Natural killer cell (primary cell): Measurements from ENCODE around the gene SLC30A9. TPM values are rescaled to one million over a fixed set of nuclear protein-coding genes. Genes with fewer than 3 reads are reported as not detected.

Source experiments
- ATAC-seq, 3 donors: fragments of 150-1000 bp in 2 of 3; fragments of 200-7000 bp in 1 of 3; cut with Tn5 transposase; 1 replicate in 1 of 3; 2 replicates in 2 of 3; pipeline ENCODE4 v1.10.0; 2021; ENCODE audit warnings: mild to moderate bottlenecking in 2 of 3, moderate library complexity in 2 of 3
- DNase-seq, 2 donors: peaks; one replicate each; pipeline versions ENCODE4 v3.0.0 to v3.0.0-alpha.2; 2013 to 2021; ENCODE audit warnings: mixed read lengths in 1 of 2
- H3K27ac ChIP-seq: one replicate; pipeline ENCODE4 v1.5.1; 2013; ENCODE audit warnings: mild to moderate bottlenecking, low read length
- H3K27me3 ChIP-seq: one replicate; pipeline ENCODE4 v1.6.1; 2013; ENCODE audit warnings: low read length; ENCODE audit not compliant: control insufficient read depth, insufficient read depth
- H3K36me3 ChIP-seq: one replicate; pipeline ENCODE4 v1.6.1; 2013; ENCODE audit warnings: low read length; ENCODE audit not compliant: control insufficient read depth, insufficient read depth
- H3K4me1 ChIP-seq: one replicate; pipeline ENCODE4 v1.6.1; 2013; ENCODE audit warnings: low read length; ENCODE audit not compliant: control insufficient read depth, insufficient read depth
- H3K4me3 ChIP-seq: one replicate; pipeline ENCODE4 v1.5.1; 2013; ENCODE audit warnings: low read length
- H3K9me3 ChIP-seq: one replicate; pipeline ENCODE4 v1.6.1; 2013; ENCODE audit warnings: low read length; ENCODE audit not compliant: control insufficient read depth, insufficient read depth
- H3K27ac Mint-ChIP-seq, 2 donors: one replicate each; pipeline ENCODE4 v1.8.0; 2022; ENCODE audit warnings: mild to moderate bottlenecking in 2 of 2, mixed read lengths in 2 of 2, moderate library complexity in 1 of 2
- H3K27me3 Mint-ChIP-seq, 2 donors: one replicate each; pipeline ENCODE4 v1.8.0; 2022; ENCODE audit warnings: low read depth in 2 of 2, mixed read lengths in 2 of 2
- H3K36me3 Mint-ChIP-seq: one replicate; pipeline ENCODE4 v1.8.0; 2022; ENCODE audit warnings: mixed read lengths
- H3K4me1 Mint-ChIP-seq, 2 donors: one replicate each; pipeline ENCODE4 v1.8.0; 2022; ENCODE audit warnings: mixed read lengths in 2 of 2
- H3K4me3 Mint-ChIP-seq: one replicate; pipeline ENCODE4 v1.8.0; 2022; ENCODE audit warnings: mild to moderate bottlenecking, moderate library complexity, mixed read lengths
- H3K9me3 Mint-ChIP-seq, 2 donors: one replicate each; pipeline ENCODE4 v1.8.0; 2022; ENCODE audit warnings: mixed read lengths in 2 of 2
- WGBS: methylation state at CpG from one replicate; pipeline ENCODE4 v1.1.7; 2013; ENCODE audit warnings: missing lambda C conversion rate; ENCODE audit not compliant: insufficient coverage; 5-methylcytosine and 5-hydroxymethylcytosine counted together
- intact Hi-C: fragments of 100-400 bp; cut with micrococcal nuclease; formaldehyde crosslinking; loops from one replicate; pipeline ENCODE4 v1.14.2; 2022
- total RNA-seq, 4 donors: library from RNA; stranded (reverse); fragments of 120-200 nt in 1 of 4; gene quantifications; one replicate each; pipeline versions ENCODE4 v1.2.3 to v1.2.4, GENCODE V29; 2013 to 2022
- TF ChIP-seq, protein P1 (sequence below): fragments of 200-600 bp; IDR thresholded peaks from one replicate; pipeline ENCODE4 v1.8.0; 2022; ENCODE audit warnings: antibody characterized with exemption

SLC30A9 gene
- total RNA-seq, 3 donors from 2014 or later (not counting 1 experiment from before 2014, with no cell fraction given), result 22.2 to 23.1 (median 22.8) TPM

DNA sequence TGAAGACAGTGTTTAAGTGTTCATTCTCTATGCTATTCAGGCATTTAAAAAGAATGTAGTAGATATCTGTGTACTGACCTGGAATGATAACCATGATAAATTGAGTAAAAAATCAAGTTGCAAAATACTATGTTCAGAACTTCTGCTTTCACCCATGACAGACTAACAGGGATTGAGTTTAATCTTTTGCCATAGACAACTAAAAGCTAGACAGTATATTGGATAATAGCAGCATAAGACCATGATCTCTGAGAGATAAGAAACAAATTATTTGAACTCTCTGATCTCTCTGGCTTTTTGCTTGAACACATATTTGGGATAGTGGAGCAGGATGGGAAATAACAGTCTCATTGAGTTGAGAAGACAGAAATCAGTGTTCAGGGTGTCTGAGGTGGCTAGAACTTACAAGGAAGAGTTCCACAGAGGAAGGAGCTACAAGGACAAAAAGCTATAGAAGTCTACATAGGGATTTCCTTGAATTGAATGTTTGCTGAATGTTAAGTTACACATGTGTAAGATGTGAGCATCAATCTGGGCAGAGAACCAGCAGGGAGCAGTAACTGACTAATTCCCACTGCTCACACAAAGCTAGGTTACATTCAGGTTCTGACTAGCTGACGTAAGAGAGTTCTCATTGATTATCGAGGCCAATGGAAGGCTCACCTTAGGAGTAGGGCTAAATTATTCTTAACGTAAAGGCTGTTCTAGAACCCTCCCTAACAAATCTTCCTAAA lies 60.4 kb downstream of the SLC30A9 start:
- Mint-ChIP-seq H3K27ac (no peak overlapping the region), H3K4me3 (no peak overlapping the region), H3K27me3 (no peaks in the 10 kb centered on the region), H3K4me1 (no peaks in the 10 kb centered on the region), H3K9me3 (no peaks in the 10 kb centered on the region), H3K36me3 (peaks cover 9% of the 10 kb centered on the region)
- TF ChIP-seq, protein P1, sequence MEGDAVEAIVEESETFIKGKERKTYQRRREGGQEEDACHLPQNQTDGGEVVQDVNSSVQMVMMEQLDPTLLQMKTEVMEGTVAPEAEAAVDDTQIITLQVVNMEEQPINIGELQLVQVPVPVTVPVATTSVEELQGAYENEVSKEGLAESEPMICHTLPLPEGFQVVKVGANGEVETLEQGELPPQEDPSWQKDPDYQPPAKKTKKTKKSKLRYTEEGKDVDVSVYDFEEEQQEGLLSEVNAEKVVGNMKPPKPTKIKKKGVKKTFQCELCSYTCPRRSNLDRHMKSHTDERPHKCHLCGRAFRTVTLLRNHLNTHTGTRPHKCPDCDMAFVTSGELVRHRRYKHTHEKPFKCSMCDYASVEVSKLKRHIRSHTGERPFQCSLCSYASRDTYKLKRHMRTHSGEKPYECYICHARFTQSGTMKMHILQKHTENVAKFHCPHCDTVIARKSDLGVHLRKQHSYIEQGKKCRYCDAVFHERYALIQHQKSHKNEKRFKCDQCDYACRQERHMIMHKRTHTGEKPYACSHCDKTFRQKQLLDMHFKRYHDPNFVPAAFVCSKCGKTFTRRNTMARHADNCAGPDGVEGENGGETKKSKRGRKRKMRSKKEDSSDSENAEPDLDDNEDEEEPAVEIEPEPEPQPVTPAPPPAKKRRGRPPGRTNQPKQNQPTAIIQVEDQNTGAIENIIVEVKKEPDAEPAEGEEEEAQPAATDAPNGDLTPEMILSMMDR, result no peak
- 97% methylated on average over 3 of the region's 3 CpGs for WGBS
- DNase-seq, result no peak
- Histone ChIP-seq H3K9me3 (no peaks in the 10 kb centered on the region), H3K27ac (no peak overlapping the region), H3K4me3 (no peak overlapping the region), H3K36me3 (peaks cover 27% of the 10 kb centered on the region), H3K4me1 (no peaks in the 10 kb centered on the region), H3K27me3 (no peaks in the 10 kb centered on the region)
- no peak for ATAC-seq
- intact Hi-C loops, result no loop called here

DNA sequence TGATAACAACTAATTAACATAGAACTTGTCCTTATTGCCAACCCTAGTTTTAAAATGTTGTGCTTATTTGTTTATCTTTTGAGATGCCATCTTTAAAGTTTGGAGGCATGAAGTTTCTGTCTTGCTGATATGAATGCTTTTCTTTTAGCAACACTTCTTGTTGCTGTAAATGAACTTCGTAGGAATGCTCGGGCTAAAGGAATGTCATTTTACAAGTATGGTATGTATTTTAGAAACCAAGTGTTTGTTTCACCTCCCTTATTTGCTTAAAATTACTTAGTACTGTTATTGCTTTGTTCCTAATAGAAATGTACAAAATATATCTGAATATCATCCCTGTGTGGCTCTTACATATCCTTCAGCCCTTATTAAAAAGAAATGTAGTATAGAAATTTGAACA lies 76.1 kb downstream of the SLC30A9 start:
- Histone ChIP-seq H3K36me3 (peaks cover 35% of the 10 kb centered on the region), H3K4me1 (no peaks in the 10 kb centered on the region), H3K27ac (no peak overlapping the region), H3K4me3 (no peak overlapping the region), H3K27me3 (no peaks in the 10 kb centered on the region), H3K9me3 (no peaks in the 10 kb centered on the region)
- Mint-ChIP-seq H3K36me3 (peaks cover 4% of the 10 kb centered on the region), H3K4me3 (no peak overlapping the region), H3K4me1 (no peaks in the 10 kb centered on the region), H3K27ac (no peak overlapping the region), H3K9me3 (no peaks in the 10 kb centered on the region), H3K27me3 (no peaks in the 10 kb centered on the region)
- 100% methylated on average over 2 of the region's 2 CpGs for WGBS
- ATAC-seq (no peak), DNase-seq (no peak)
- TF ChIP-seq, protein P1, result no peak
- intact Hi-C loops, result no loop called here

DNA sequence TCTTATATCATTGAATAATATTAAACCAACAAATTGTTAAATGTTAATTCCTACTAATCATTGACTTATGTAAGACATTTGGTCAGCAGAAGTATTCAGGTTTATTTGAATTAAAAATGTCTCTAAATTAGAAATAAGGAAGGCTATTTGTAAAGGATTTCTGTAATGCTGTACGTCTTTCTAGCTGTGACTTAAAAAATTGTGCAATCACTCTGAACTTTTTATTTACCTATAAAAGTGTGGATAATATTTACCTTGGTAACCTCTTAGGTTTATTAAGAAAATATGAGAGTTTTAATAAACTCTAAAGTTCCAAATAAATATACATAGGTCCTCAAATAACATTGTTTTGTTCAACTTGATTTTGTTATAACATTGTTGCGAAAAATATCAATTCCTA lies 76.9 kb downstream of the SLC30A9 start:
- Histone ChIP-seq H3K27ac (no peak overlapping the region), H3K9me3 (no peaks in the 10 kb centered on the region), H3K4me1 (no peaks in the 10 kb centered on the region), H3K36me3 (peaks cover 36% of the 10 kb centered on the region), H3K27me3 (no peaks in the 10 kb centered on the region), H3K4me3 (no peak overlapping the region)
- H3K27ac Mint-ChIP-seq, result no peak overlapping the region
- no peaks in the 10 kb centered on the region for H3K9me3 Mint-ChIP-seq
- 100% methylated on average over 1 of the region's 2 CpGs for WGBS
- intact Hi-C loops, result no loop called here
- DNase-seq (no peak), ATAC-seq (no peak)
- TF ChIP-seq, protein P1, result no peak
- no peak overlapping the region for H3K4me3 Mint-ChIP-seq
- peaks cover 4% of the 10 kb centered on the region for H3K36me3 Mint-ChIP-seq
- no peaks in the 10 kb centered on the region for H3K27me3 Mint-ChIP-seq
- H3K4me1 Mint-ChIP-seq, result no peaks in the 10 kb centered on the region

DNA sequence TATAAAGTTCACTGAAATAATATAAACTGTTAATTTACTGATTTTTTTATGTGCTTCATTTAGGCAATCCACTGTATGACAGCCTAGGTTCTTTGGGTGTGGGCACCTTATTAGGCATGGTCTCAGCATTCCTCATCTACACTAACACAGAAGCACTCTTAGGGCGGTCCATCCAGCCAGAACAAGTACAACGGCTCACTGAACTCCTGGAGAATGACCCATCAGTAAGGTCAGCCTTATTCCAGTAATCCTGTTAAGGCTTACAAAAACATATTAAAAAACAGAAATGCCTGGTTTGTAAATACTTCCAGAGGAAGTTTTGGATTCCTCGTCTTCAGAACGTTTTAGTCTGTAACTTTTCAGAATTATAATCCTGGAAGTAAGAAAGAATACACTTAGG lies 80.1 kb downstream of the SLC30A9 start:
- H3K36me3 ChIP-seq, result peaks cover 30% of the 10 kb centered on the region
- no peaks in the 10 kb centered on the region for H3K27me3 Mint-ChIP-seq
- no peak overlapping the region for H3K4me3 ChIP-seq
- H3K9me3 ChIP-seq, result no peaks in the 10 kb centered on the region
- H3K27me3 ChIP-seq, result no peaks in the 10 kb centered on the region
- H3K4me3 Mint-ChIP-seq, result no peak overlapping the region
- H3K4me1 ChIP-seq, result no peaks in the 10 kb centered on the region
- no peak overlapping the region for H3K27ac ChIP-seq
- no peaks in the 10 kb centered on the region for H3K4me1 Mint-ChIP-seq
- no peak for ATAC-seq
- TF ChIP-seq, protein P1, result no peak
- 100% methylated on average over 2 of the region's 4 CpGs for WGBS
- no peaks in the 10 kb centered on the region for H3K36me3 Mint-ChIP-seq
- H3K9me3 Mint-ChIP-seq, result no peaks in the 10 kb centered on the region
- no peak overlapping the region for H3K27ac Mint-ChIP-seq
- intact Hi-C loops, result no loop called here
- DNase-seq, result no peak
